Neural cell (in vitro differentiated cells): ENCODE measurements around the gene AOC2.
"Not testable (repeated sequence)": the region's sequence is repeated elsewhere in the genome, so short reads cannot be mapped to it uniquely, and the experiment has no call there.

ENCODE experiments used
- CTCF ChIP-seq: fragments of 450-650 bp; IDR thresholded peaks from 2 replicates; pipeline ENCODE4 v1.5.1; 2014; ENCODE audit warnings: antibody characterized with exemption, mild to moderate bottlenecking, moderate library complexity; ENCODE audit not compliant: poor library complexity, severe bottlenecking
- RAD21 ChIP-seq: fragments of 450-650 bp; conservative IDR thresholded peaks from 2 replicates; pipeline ENCODE4 v1.6.1; 2014; ENCODE audit warnings: antibody characterized with exemption, mild to moderate bottlenecking, moderate library complexity

- TF ChIP-seq CTCF, RAD21: not testable (repeated sequence)
Observed at GRCh38 chr17:42881706-42882105, 37.3 kb downstream of the AOC2 start.
